H9 (cell line): Measurements from ENCODE around the gene CSAG1. TPM values are rescaled to one million over a fixed set of nuclear protein-coding genes. Genes with fewer than 3 reads are reported as not detected.
"Not testable (repeated sequence)": the region's sequence is repeated elsewhere in the genome, so short reads cannot be mapped to it uniquely, and the experiment has no call there.

Experiments used
- DNase-seq: peaks from one replicate; pipeline ENCODE4 v3.0.0-alpha.2; 2017
- H2AFZ ChIP-seq: one replicate; pipeline ENCODE4 v1.6.1; 2013; ENCODE audit warnings: mild to moderate bottlenecking, low read length, control low read depth, moderate library complexity
- H2AK5ac ChIP-seq: 2 replicates; pipeline ENCODE4 v1.6.1; 2013; ENCODE audit warnings: low read length, control low read depth, mixed read lengths; ENCODE audit not compliant: insufficient read length
- H2BK120ac ChIP-seq: one replicate; pipeline ENCODE4 v1.6.1; 2013; ENCODE audit warnings: low read depth, mild to moderate bottlenecking, low read length, control low read depth, inconsistent platforms; ENCODE audit not compliant: poor library complexity, severe bottlenecking
- H2BK12ac ChIP-seq: 2 replicates; pipeline ENCODE4 v1.6.1; 2013; ENCODE audit warnings: low read length, control low read depth, mixed read lengths, low read depth; ENCODE audit not compliant: insufficient read length
- H2BK15ac ChIP-seq: 2 replicates; pipeline ENCODE4 v1.6.1; 2013; ENCODE audit warnings: low read depth, low read length, control low read depth
- H2BK20ac ChIP-seq: one replicate; pipeline ENCODE4 v1.6.1; 2013; ENCODE audit warnings: low read depth, mild to moderate bottlenecking, low read length, control low read depth, inconsistent platforms; ENCODE audit not compliant: poor library complexity, severe bottlenecking
- H2BK5ac ChIP-seq: 2 replicates; pipeline ENCODE4 v1.6.1; 2013; ENCODE audit warnings: low read length, control low read depth, mixed read lengths; ENCODE audit not compliant: insufficient read length
- H3K14ac ChIP-seq: 2 replicates; pipeline ENCODE4 v1.6.1; 2013; ENCODE audit warnings: low read length, control low read depth; ENCODE audit not compliant: insufficient read depth
- H3K18ac ChIP-seq: 2 replicates; pipeline ENCODE4 v1.6.1; 2013; ENCODE audit warnings: low read depth, mild to moderate bottlenecking, mixed read lengths, low read length, control low read depth; ENCODE audit not compliant: insufficient read length
- H3K23ac ChIP-seq: 2 replicates; pipeline ENCODE4 v1.6.1; 2013; ENCODE audit warnings: low read length, control low read depth, mixed read lengths, low read depth; ENCODE audit not compliant: insufficient read length
- H3K23me2 ChIP-seq: 2 replicates; pipeline ENCODE4 v1.6.1; 2013; ENCODE audit warnings: low read depth, mild to moderate bottlenecking, mixed read lengths, low read length, control low read depth; ENCODE audit not compliant: insufficient read length, poor library complexity, severe bottlenecking
- H3K27ac ChIP-seq: 2 replicates; pipeline ENCODE4 v1.5.1; 2013; ENCODE audit warnings: low read length, control low read depth, mixed read lengths, low read depth; ENCODE audit not compliant: insufficient read length
- H3K27me3 ChIP-seq: 2 replicates; pipeline ENCODE4 v1.6.1; 2013; ENCODE audit warnings: low read length, control low read depth, inconsistent platforms; ENCODE audit not compliant: insufficient read depth
- H3K4ac ChIP-seq: 2 replicates; pipeline ENCODE4 v1.6.1; 2013; ENCODE audit warnings: low read depth, mild to moderate bottlenecking, control low read depth, inconsistent platforms, low read length, moderate library complexity
- H3K4me1 ChIP-seq: 2 replicates; pipeline ENCODE4 v1.6.1; 2013; ENCODE audit warnings: low read length, control low read depth, inconsistent platforms; ENCODE audit not compliant: insufficient read depth
- H3K4me2 ChIP-seq: 2 replicates; pipeline ENCODE4 v1.6.1; 2013; ENCODE audit warnings: low read length, control low read depth, mixed read lengths; ENCODE audit not compliant: insufficient read length, insufficient read depth
- H3K56ac ChIP-seq: 2 replicates; pipeline ENCODE4 v1.6.1; 2013; ENCODE audit warnings: low read depth, mild to moderate bottlenecking, mixed read lengths, low read length, control low read depth; ENCODE audit not compliant: insufficient read length
- H3K79me1 ChIP-seq: 2 replicates; pipeline ENCODE4 v1.6.1; 2013; ENCODE audit warnings: low read depth, mild to moderate bottlenecking, moderate library complexity, low read length, control low read depth, inconsistent platforms; ENCODE audit not compliant: insufficient read depth, poor library complexity, severe bottlenecking
- H3K79me2 ChIP-seq: 2 replicates; pipeline ENCODE4 v1.6.1; 2013; ENCODE audit warnings: low read length, control low read depth, inconsistent platforms; ENCODE audit not compliant: insufficient read depth
- H3K9ac ChIP-seq: 2 replicates; pipeline ENCODE4 v1.6.1; 2013; ENCODE audit warnings: low read length, control low read depth, mixed read lengths; ENCODE audit not compliant: insufficient read length; ENCODE audit errors: extremely low read depth
- H3K9me3 ChIP-seq: one replicate; pipeline ENCODE4 v1.6.1; 2013; ENCODE audit warnings: low read depth, low read length, inconsistent platforms; ENCODE audit not compliant: control insufficient read depth
- H3T11ph ChIP-seq: one replicate; pipeline ENCODE4 v1.6.1; 2013; ENCODE audit warnings: mild to moderate bottlenecking, low read length, control low read depth, inconsistent platforms
- H4K20me1 ChIP-seq: one replicate; pipeline ENCODE4 v1.6.1; 2013; ENCODE audit not compliant: control insufficient read depth, insufficient read length, insufficient read depth
- H4K5ac ChIP-seq: 2 replicates; pipeline ENCODE4 v1.6.1; 2013; ENCODE audit warnings: low read depth, mild to moderate bottlenecking, mixed read lengths, low read length, control low read depth; ENCODE audit not compliant: insufficient read length
- H4K8ac ChIP-seq: replicated peaks from 2 replicates; pipeline ENCODE4 v1.6.1; 2013; ENCODE audit warnings: low read length, control low read depth, mixed read lengths, low read depth; ENCODE audit not compliant: insufficient read length
- H4K91ac ChIP-seq: 2 replicates; pipeline ENCODE4 v1.6.1; 2013; ENCODE audit warnings: low read depth, mild to moderate bottlenecking, moderate library complexity, mixed read lengths, low read length, control low read depth; ENCODE audit not compliant: insufficient read length
- H3K27ac Mint-ChIP-seq, 3 experiments: 2 replicates in 2 of 3; 3 replicates in 1 of 3; pipeline ENCODE4 v1.8.0; 2020 to 2021; ENCODE audit warnings: mixed read lengths in 3 of 3, mild to moderate bottlenecking in 1 of 3, moderate library complexity in 1 of 3
- H3K27me3 Mint-ChIP-seq: 2 replicates; pipeline ENCODE4 v1.8.0; 2021; ENCODE audit warnings: low read depth, mild to moderate bottlenecking, moderate library complexity, mixed read lengths
- H3K36me3 Mint-ChIP-seq, 3 experiments: 2 replicates in 2 of 3; 3 replicates in 1 of 3; pipeline ENCODE4 v1.8.0; 2020 to 2021; ENCODE audit warnings: low read depth in 3 of 3, mixed read lengths in 3 of 3; ENCODE audit not compliant: insufficient read depth in 1 of 3
- H3K4me1 Mint-ChIP-seq, 2 experiments: 2 replicates each; pipeline ENCODE4 v1.8.0; 2020; ENCODE audit warnings: mixed read lengths in 2 of 2
- H3K4me3 Mint-ChIP-seq, 2 experiments: 2 replicates in 1 of 2; 3 replicates in 1 of 2; pipeline ENCODE4 v1.8.0; 2020 to 2021; ENCODE audit warnings: mild to moderate bottlenecking in 2 of 2, mixed read lengths in 2 of 2, moderate library complexity in 1 of 2
- H3K9me3 Mint-ChIP-seq, 2 experiments: 2 replicates in 1 of 2; 3 replicates in 1 of 2; pipeline ENCODE4 v1.8.0; 2020; ENCODE audit warnings: mild to moderate bottlenecking in 2 of 2, mixed read lengths in 2 of 2, moderate library complexity in 1 of 2
- WGBS: extraction: QIAGEN DNeasy Blood & Tissue Kit; methylation state at CpG from one replicate; pipeline ENCODE4 v1.1.7; 2013; ENCODE audit warnings: missing lambda C conversion rate, low lambda C conversion rate, mixed read lengths; ENCODE audit not compliant: insufficient read length; ENCODE audit errors: extremely low coverage; 5-methylcytosine and 5-hydroxymethylcytosine counted together
- total RNA-seq: library from RNA; stranded (reverse); gene quantifications from 2 replicates; pipeline ENCODE4 v1.2.1, GENCODE V29; 2021
- TF ChIP-seq, protein P1 (sequence below): fragments of 200-600 bp; sonication (generic); conservative IDR thresholded peaks from 3 replicates; pipeline ENCODE4 v1.8.0; 2021; ENCODE audit warnings: antibody characterized with exemption, mild to moderate bottlenecking

Gene CSAG1
- total RNA-seq, 1 experiment from 2014 or later: not detected

DNA sequence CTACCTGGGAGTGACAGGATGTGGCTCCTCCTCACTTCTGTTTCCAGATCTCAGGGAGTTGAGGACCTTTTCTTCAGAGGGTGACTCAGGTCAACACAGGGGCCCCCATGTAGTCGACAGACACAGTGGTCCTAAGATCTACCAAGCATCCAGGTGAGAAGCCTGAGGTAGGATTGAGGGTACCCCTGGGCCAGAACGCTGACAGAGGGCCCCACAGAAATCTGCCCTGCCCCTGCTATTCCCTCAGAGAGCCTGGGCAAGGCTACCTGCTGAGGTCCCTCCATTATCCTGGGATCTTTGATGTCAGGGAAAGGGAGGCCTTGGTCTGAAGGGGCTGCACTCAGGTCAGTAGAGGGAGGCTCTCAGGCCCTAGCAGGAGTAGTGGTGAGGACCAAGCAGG, 1.6 kb upstream of the CSAG1 start:
- no peak overlapping the region for H2AK5ac ChIP-seq
- H3K14ac ChIP-seq: no peak overlapping the region
- no peak overlapping the region for H3K27ac ChIP-seq
- H2BK15ac ChIP-seq: no peak overlapping the region
- no peak overlapping the region for H3K18ac ChIP-seq
- no peak overlapping the region for H3K4ac ChIP-seq
- no peak overlapping the region for H3K4me2 ChIP-seq
- H2BK20ac ChIP-seq: no peak overlapping the region
- H2BK12ac ChIP-seq: no peak overlapping the region
- peaks cover 7% of the 10 kb centered on the region for H3K27me3 Mint-ChIP-seq
- no peak overlapping the region for H3K27ac Mint-ChIP-seq
- peaks cover 4% of the 10 kb centered on the region for H3K9me3 ChIP-seq
- H3K4me3 Mint-ChIP-seq: no peak overlapping the region
- H2AFZ ChIP-seq: no peak overlapping the region
- no peak overlapping the region for H4K5ac ChIP-seq
- no peaks in the 10 kb centered on the region for H3K27me3 ChIP-seq
- no peaks in the 10 kb centered on the region for H3K4me1 ChIP-seq
- no peak overlapping the region for H3K56ac ChIP-seq
- H3T11ph ChIP-seq: no peak overlapping the region
- H4K8ac ChIP-seq: no peak overlapping the region
- no peaks in the 10 kb centered on the region for H3K4me1 Mint-ChIP-seq
- no peaks in the 10 kb centered on the region for H3K79me2 ChIP-seq
- H3K9me3 Mint-ChIP-seq: peaks cover 58 to 77% of the 10 kb centered on the region in 2 experiments
- no peak overlapping the region for H2BK120ac ChIP-seq
- TF ChIP-seq, protein P1, sequence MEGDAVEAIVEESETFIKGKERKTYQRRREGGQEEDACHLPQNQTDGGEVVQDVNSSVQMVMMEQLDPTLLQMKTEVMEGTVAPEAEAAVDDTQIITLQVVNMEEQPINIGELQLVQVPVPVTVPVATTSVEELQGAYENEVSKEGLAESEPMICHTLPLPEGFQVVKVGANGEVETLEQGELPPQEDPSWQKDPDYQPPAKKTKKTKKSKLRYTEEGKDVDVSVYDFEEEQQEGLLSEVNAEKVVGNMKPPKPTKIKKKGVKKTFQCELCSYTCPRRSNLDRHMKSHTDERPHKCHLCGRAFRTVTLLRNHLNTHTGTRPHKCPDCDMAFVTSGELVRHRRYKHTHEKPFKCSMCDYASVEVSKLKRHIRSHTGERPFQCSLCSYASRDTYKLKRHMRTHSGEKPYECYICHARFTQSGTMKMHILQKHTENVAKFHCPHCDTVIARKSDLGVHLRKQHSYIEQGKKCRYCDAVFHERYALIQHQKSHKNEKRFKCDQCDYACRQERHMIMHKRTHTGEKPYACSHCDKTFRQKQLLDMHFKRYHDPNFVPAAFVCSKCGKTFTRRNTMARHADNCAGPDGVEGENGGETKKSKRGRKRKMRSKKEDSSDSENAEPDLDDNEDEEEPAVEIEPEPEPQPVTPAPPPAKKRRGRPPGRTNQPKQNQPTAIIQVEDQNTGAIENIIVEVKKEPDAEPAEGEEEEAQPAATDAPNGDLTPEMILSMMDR: no peak
- no peaks in the 10 kb centered on the region for H4K20me1 ChIP-seq
- H2BK5ac ChIP-seq: no peak overlapping the region
- no peaks in the 10 kb centered on the region for H3K23me2 ChIP-seq
- H3K9ac ChIP-seq: no peak overlapping the region
- H3K36me3 Mint-ChIP-seq: peaks cover 0 to 2% (median 0%) of the 10 kb centered on the region in 3 experiments; a peak in 2 of 7 replicates
- no peaks in the 10 kb centered on the region for H3K79me1 ChIP-seq
- no peak for DNase-seq
- WGBS: no CpG with 5 or more reads among the region's 2 CpGs
- no peak overlapping the region for H3K23ac ChIP-seq
- H4K91ac ChIP-seq: no peak overlapping the region

DNA sequence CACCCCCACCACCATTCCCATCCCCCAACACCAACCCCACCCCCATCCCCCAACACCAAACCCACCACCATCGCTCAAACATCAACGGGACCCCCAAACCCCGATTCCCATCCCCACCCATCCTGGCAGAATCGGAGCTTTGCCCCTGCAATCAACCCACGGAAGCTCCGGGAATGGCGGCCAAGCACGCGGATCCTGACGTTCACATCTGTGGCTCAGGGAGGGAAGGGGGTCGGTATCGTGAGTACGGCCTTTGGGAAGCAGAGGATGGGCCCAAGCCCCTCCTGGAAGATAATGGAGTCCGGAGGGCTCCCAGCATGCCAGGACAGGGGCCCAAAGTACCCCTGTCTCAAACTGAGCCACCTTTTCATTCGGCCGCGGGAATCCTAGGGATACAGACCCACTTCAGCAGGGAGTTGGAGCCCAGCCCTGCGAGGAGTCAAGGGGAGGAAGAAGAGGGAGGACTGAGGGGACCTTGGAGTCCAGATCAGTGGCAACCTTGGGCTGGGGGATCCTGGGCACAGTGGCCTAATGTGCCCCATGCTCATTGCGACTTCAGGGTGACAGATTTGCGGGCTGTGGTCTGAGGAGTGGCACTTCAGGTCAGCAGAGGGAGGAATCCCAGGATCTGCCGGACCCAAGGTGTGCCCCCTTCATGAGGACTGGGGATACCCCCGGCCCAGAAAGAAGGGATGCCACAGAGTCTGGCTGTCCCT, 780 bp upstream of the CSAG1 start:
- H2AFZ ChIP-seq, H3K79me2 ChIP-seq, H2BK120ac ChIP-seq, H3K36me3 Mint-ChIP-seq, H2BK15ac ChIP-seq, H3K23ac ChIP-seq, DNase-seq, H3K27me3 ChIP-seq, H2BK12ac ChIP-seq, H3K27me3 Mint-ChIP-seq, H3K56ac ChIP-seq, H4K5ac ChIP-seq, H3K14ac ChIP-seq, H3K79me1 ChIP-seq, H3K23me2 ChIP-seq, H3K9ac ChIP-seq, H3K4me1 ChIP-seq, H4K20me1 ChIP-seq, H4K8ac ChIP-seq, H3K4me1 Mint-ChIP-seq, H2BK20ac ChIP-seq, H3K27ac ChIP-seq, H3K4me3 Mint-ChIP-seq, H3T11ph ChIP-seq, H3K27ac Mint-ChIP-seq, H3K9me3 ChIP-seq, H2AK5ac ChIP-seq, H3K4ac ChIP-seq, H4K91ac ChIP-seq, H3K18ac ChIP-seq, H3K4me2 ChIP-seq, H2BK5ac ChIP-seq: not testable (repeated sequence)
- WGBS: no CpG with 5 or more reads among the region's 22 CpGs
- peaks cover 57 to 76% of the 10 kb centered on the region in 2 experiments for H3K9me3 Mint-ChIP-seq
